ENCODE measurements around the gene PFDN5. TPM values are rescaled to one million over a fixed set of nuclear protein-coding genes. Genes with fewer than 3 reads are reported as not detected.

The PFDN5 gene
- total RNA-seq, 2 experiments from 2014 or later: 264 to 348 TPM

DNA sequence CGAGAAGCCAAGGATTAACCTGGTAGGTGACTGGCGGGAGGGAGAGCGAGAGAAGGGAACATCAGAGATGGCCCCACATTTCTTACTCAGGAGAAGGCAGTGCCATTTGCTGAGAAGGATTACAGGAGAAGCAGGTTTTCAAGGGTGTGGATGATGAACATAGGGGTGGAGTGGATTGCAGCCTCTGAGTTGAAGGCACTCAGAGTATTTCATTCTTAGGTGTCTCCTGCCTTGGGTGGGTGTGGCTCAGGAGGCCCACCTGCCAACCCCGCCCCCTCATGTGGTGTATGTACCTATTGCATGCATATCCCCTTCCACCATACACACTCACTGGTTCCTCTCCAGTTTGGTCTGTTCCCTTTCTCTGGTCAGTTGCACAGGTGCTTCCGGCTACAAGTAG lies 20.9 kb upstream of the PFDN5 start:
- ChIA-PET POLR2A (no interaction called here), CTCF (ENCODE audit: unreplicated experiment) (no interaction called here)
- peaks cover 14% of the 10 kb centered on the region for H3K4me1 ChIP-seq (ENCODE audit: insufficient read depth, low read length, poor library complexity, severe bottlenecking)
- H2AFZ ChIP-seq (ENCODE audit: low read length): no peak overlapping the region
- H3K4me2 ChIP-seq (ENCODE audit: low read length): no peak overlapping the region
- DNase-seq (ENCODE audit: low spot score): no peak
- TF ChIP-seq EZH2phosphoT487 (IDR thresholded peaks at IDR 0.05; ENCODE audit: borderline replicate concordance, low read depth, low read length): no peak
- H3K9me3 ChIP-seq (ENCODE audit: low read length): no peaks in the 10 kb centered on the region
- H4K20me1 ChIP-seq (ENCODE audit: insufficient read depth, low read length): no peaks in the 10 kb centered on the region; the same call in 1 of the 2 replicates
- intact Hi-C loops (cut with micrococcal nuclease; ENCODE audit: unreplicated experiment): no loop called here
- no peaks in the 10 kb centered on the region for H3K9me2 ChIP-seq (ENCODE audit: insufficient read depth, low read length)
- peaks cover 22% of the 10 kb centered on the region for H3K79me2 ChIP-seq (ENCODE audit: insufficient read depth, low read depth, low read length)
- BruUV-seq (replicated peaks): no TSS peak
- H3K4me3 ChIP-seq (ENCODE audit: low read depth, low read length, poor library complexity, severe bottlenecking): no peak overlapping the region
- H3K27ac ChIP-seq (ENCODE audit: low read depth, low read length, poor library complexity, severe bottlenecking): no peak overlapping the region
- peaks cover 92% of the 10 kb centered on the region for H3K36me3 ChIP-seq (ENCODE audit: insufficient read depth, low read length)

DNA sequence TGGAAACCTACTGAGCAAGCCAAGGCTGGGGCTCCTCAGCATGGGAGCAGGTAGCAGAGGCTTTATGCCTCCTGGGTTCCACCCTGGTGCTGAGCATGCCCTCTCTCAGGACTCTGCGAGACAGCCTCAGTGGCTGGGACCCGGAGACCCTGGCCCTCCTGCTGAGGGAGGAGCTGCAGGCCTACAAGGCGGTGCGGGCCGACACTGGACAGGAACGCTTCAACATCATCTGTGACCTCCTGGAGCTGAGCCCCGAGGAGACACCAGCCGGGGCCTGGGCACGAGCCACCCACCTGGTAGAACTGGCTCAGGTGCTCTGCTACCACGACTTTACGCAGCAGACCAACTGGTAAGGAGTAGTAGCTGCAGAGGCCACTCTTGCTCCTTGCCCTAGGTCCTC lies 18.8 kb upstream of the PFDN5 start:
- H3K4me2 ChIP-seq (ENCODE audit: low read length): no peak overlapping the region
- H3K9me2 ChIP-seq (ENCODE audit: insufficient read depth, low read length): no peaks in the 10 kb centered on the region
- no peaks in the 10 kb centered on the region for H4K20me1 ChIP-seq (ENCODE audit: insufficient read depth, low read length)
- no peaks in the 10 kb centered on the region for H3K9me3 ChIP-seq (ENCODE audit: low read length)
- TF ChIP-seq EZH2phosphoT487 (IDR thresholded peaks at IDR 0.05; ENCODE audit: borderline replicate concordance, low read depth, low read length): no peak
- TF ChIP-seq, protein P1, sequence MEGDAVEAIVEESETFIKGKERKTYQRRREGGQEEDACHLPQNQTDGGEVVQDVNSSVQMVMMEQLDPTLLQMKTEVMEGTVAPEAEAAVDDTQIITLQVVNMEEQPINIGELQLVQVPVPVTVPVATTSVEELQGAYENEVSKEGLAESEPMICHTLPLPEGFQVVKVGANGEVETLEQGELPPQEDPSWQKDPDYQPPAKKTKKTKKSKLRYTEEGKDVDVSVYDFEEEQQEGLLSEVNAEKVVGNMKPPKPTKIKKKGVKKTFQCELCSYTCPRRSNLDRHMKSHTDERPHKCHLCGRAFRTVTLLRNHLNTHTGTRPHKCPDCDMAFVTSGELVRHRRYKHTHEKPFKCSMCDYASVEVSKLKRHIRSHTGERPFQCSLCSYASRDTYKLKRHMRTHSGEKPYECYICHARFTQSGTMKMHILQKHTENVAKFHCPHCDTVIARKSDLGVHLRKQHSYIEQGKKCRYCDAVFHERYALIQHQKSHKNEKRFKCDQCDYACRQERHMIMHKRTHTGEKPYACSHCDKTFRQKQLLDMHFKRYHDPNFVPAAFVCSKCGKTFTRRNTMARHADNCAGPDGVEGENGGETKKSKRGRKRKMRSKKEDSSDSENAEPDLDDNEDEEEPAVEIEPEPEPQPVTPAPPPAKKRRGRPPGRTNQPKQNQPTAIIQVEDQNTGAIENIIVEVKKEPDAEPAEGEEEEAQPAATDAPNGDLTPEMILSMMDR (conservative IDR thresholded peaks at IDR 0.05; ENCODE audit: low read length): no peak
- no peak overlapping the region for H3K4me3 ChIP-seq (ENCODE audit: low read depth, low read length, poor library complexity, severe bottlenecking)
- H3K36me3 ChIP-seq (ENCODE audit: insufficient read depth, low read length): peaks cover 92% of the 10 kb centered on the region
- H3K79me2 ChIP-seq (ENCODE audit: insufficient read depth, low read depth, low read length): peaks cover 1% of the 10 kb centered on the region; the same call in 1 of the 2 replicates
- no TSS peak for BruUV-seq (replicated peaks)
- H3K27ac ChIP-seq (ENCODE audit: low read depth, low read length, poor library complexity, severe bottlenecking): no peak overlapping the region
- ChIA-PET POLR2A (no interaction called here), CTCF (ENCODE audit: unreplicated experiment) (no interaction called here)
- intact Hi-C loops (cut with micrococcal nuclease; ENCODE audit: unreplicated experiment): no loop called here
- no peaks in the 10 kb centered on the region for H3K4me1 ChIP-seq (ENCODE audit: insufficient read depth, low read length, poor library complexity, severe bottlenecking)
- DNase-seq (ENCODE audit: low spot score): no peak
- H2AFZ ChIP-seq (ENCODE audit: low read length): no peak overlapping the region

DNA sequence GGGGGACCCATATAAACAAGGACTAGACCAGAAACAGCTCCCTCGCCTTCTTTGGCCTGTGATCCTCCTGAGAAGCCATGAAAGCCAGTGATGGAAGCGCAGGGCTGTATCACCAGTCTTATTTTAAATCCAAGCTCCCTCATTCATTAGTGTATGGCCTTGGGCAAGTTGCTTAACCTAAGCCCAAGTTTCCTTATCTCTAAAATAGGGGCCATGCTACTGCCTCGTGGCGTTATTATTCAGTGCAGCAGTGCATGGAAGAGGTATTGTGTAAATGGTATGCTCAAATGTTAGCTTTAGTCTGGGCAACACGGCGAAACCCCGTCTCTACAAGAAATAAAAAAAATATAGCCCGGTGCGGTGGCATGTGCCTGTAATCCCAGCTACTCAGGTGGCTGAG lies 17.4 kb upstream of the PFDN5 start:
- ChIA-PET CTCF (ENCODE audit: unreplicated experiment) (interaction anchor here (1.2 kb wide), 1 partner anchor 17 kb away, joined by 5 read pairs; the partner anchor contains the start of gene PFDN5), POLR2A (interaction anchor here (0.7 to 3.4 kb wide), 3 partner anchors 8 to 52 kb away, joined by 3 to 16 read pairs (median 4); partner anchors contain the start of gene PFDN5)
- Histone ChIP-seq H2AFZ (ENCODE audit: low read length) (no peak overlapping the region), H3K9me2 (ENCODE audit: insufficient read depth, low read length) (no peaks in the 10 kb centered on the region), H4K20me1 (ENCODE audit: insufficient read depth, low read length) (no peaks in the 10 kb centered on the region), H3K36me3 (ENCODE audit: insufficient read depth, low read length) (peaks cover 94% of the 10 kb centered on the region), H3K4me3 (ENCODE audit: low read depth, low read length, poor library complexity, severe bottlenecking) (no peak overlapping the region), H3K9me3 (ENCODE audit: low read length) (no peaks in the 10 kb centered on the region), H3K4me2 (ENCODE audit: low read length) (no peak overlapping the region), H3K79me2 (ENCODE audit: insufficient read depth, low read depth, low read length) (no peaks in the 10 kb centered on the region), H3K27ac (ENCODE audit: low read depth, low read length, poor library complexity, severe bottlenecking) (no peak overlapping the region), H3K4me1 (ENCODE audit: insufficient read depth, low read length, poor library complexity, severe bottlenecking) (no peaks in the 10 kb centered on the region)
- no TSS peak for BruUV-seq (replicated peaks)
- DNase-seq (ENCODE audit: low spot score): no peak
- no peak for TF ChIP-seq EZH2phosphoT487 (IDR thresholded peaks at IDR 0.05; ENCODE audit: borderline replicate concordance, low read depth, low read length)
- intact Hi-C loops (cut with micrococcal nuclease; ENCODE audit: unreplicated experiment): no loop called here
